NCI-H2081 treated with DMSO at 0.1 percent for 48 hours (cell line): ENCODE data around the gene OSBP2.
"Not testable (repeated sequence)": the region's sequence is repeated elsewhere in the genome, so short reads cannot be mapped to it uniquely, and the experiment has no call there.

ENCODE experiments used
- DNase-seq: peaks from one replicate; lab custom pipeline; 2025; lab: John Stamatoyannopoulos, UW

OSBP2 gene

GRCh38 chr22:30718938-30719337 is 24.3 kb downstream of the OSBP2 start:
- DNase-seq: no peak

- no peak for DNase-seq
Observed at GRCh38 chr22:30720263-30720837, 25.7 kb downstream of the OSBP2 start.

GRCh38 chr22:30721741-30722140 is 27.1 kb downstream of the OSBP2 start:
- DNase-seq: no peak

DNA sequence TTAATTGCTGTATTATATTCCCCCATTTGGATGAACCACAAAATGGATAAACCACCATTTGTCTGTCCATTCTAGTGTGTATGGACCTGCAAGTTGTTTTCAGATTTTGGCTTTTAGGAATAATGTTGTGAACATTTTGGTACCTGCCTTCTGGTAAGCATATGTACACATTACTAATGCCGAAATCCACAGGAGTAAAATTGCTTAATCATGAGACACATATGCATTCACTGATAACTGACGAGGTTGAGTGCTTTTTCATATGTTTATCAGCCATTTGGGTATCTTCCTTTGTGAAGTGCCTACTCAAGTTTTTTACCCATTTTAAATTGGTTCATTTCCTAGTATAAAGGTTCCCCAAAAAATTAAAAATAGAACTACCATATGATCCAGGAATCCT is 34.2 kb downstream of the OSBP2 start:
- DNase-seq: no peak

- DNase-seq: no peak
Observed at GRCh38 chr22:30731658-30732057, 37.0 kb downstream of the OSBP2 start.

DNA sequence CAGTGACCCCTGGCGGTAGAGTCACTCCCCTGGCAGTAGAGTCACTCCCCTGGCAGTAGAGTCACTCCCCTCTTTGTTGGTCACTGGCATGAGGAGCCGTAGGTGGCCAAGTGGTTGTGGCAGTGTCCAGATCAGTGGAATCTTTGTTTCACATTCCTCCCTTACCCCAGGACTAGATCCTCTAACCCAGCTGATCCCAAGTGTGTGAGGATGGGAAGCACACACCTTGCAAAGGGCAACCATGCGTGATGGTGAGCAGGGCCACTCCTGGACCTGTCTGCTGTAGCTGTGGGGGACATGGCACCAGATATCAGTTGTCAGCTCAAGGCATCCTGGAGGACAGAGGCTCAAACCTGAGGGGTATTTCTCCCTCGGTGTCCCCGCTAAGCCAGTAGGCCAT is 37.8 kb downstream of the OSBP2 start:
- DNase-seq: no peak

GRCh38 chr22:30733181-30733631 is 38.5 kb downstream of the OSBP2 start:
- no peak for DNase-seq

DNA sequence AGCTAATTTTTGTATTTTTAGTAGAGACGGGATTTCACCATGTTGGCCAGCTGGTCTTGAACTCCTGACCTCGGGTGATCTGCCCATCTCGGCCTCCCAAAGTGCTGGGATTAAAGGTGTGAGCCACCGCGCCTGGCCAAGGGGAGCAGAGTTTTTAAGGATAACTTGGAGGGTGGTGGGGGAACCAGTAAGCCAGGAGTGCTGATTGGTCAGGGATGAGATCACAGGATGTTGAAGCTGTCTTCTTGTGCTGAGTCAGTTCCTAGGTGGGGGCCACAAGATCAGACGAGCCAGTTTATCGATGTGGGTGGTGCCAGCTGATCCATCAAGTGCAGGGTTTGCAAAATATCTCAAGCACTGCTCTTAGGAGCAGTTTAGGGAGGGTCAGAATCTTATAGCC is 45.3 kb downstream of the OSBP2 start:
- not testable (repeated sequence) for DNase-seq

DNA sequence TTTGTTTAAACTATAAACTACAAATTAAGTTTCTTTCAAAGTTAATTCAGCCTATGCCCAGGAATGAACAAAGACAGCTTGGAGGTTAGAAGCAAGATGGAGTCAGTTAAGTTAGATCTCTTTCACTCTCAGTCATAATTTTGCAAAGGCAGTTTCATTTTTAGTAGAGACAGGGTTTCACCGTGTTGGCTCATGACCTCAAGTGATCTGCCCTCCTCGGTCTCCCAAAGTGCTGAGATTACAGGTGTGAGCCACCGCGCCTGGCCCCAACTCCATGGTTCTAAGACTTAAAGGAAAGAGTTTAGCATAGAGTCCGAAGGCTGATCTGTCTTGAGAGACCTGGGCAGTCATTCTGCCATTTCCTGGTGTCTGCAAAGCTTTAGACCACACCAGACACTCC is 45.8 kb downstream of the OSBP2 start:
- DNase-seq: not testable (repeated sequence)

DNA sequence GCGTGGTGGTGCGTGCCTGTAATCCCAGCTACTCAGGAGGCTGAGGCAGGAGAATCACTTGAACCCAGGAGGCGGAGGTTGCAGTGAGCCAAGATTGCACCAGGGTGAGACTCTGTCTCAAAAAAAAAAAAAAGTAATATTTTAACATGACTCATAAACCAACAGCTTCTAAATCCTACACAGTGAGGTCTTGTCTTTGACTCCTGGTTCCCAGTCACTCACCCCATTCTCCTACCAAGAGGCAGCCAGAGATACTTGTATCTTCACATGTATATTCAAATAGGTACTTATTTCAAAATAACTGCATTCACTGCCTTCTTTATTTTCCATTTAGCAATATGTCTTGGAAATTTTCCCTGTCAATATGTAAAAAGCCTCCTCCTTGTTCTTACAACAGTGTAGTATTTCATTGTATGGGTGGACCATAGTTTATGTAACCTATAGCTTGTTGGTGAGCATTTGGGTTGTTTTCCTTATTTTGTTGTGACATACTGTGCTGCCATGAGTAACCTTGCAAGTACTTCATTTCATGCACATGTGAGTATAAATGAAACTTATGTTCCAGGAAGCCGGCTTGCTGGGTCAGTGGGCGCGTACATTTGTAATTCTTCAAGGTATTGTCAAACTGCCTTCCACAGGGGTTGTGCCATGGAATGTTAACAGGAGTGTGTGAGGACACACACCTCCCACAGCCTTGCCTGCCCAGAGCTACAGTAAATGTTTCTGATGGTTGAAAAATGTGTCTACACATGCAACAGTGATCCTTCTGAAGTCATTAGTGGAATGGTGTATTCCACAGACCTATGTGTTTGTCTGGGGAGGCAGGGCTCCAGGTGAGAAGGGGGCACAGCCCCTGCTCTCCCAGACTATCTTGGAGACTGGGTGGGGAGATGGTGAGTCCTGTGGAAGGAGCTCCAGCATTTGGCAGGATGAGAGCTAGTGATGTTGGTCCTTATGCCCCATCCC is 47.9 kb downstream of the OSBP2 start:
- no peak for DNase-seq

GRCh38 chr22:30743257-30744020 is 48.8 kb downstream of the OSBP2 start:
- DNase-seq: no peak

- no peak for DNase-seq
Observed at GRCh38 chr22:30744224-30744623, 49.5 kb downstream of the OSBP2 start.

GRCh38 chr22:30747493-30747892 is 52.8 kb downstream of the OSBP2 start:
- no peak for DNase-seq

GRCh38 chr22:30749272-30749671 is 54.6 kb downstream of the OSBP2 start:
- no peak for DNase-seq

GRCh38 chr22:30749849-30750248 is 55.2 kb downstream of the OSBP2 start:
- no peak for DNase-seq

- no peak for DNase-seq
Observed at GRCh38 chr22:30751529-30751928, 56.9 kb downstream of the OSBP2 start.

GRCh38 chr22:30752771-30753170 is 58.1 kb downstream of the OSBP2 start:
- no peak for DNase-seq

- no peak for DNase-seq
Observed at GRCh38 chr22:30753701-30754100, 59.0 kb downstream of the OSBP2 start.

DNA sequence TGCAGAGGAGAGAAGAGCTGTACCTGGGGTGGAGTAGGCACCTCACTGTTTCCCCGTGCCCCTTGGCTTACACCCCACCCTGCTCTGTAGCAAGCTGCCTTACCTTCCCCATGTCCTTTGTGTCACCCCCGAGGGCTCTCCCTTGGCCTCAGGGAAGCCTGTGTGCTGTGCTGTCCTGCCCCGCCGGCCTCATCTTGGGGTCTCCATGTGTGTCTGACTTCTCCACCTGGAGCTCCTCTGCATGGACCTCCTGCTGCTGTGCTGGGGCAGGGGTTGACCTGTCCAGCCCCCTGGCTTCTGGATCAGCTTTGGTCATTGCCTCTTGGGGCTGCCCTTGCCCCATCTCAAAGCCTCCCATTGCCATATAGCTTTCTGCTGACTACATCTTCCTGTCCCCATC is 59.8 kb downstream of the OSBP2 start:
- no peak for DNase-seq

- no peak for DNase-seq
Observed at GRCh38 chr22:30754971-30755758, 60.5 kb downstream of the OSBP2 start.

- DNase-seq: no peak
Observed at GRCh38 chr22:30755759-30756124, 61.1 kb downstream of the OSBP2 start.
